ENCODE data around the gene FILIP1L. TPM values are rescaled to one million over a fixed set of nuclear protein-coding genes. Genes with fewer than 3 reads are reported as not detected.

FILIP1L gene
- total and polyA plus RNA-seq, 2 of the 8 experiments (the other 6 are each of a cell fraction or from before 2014, with no cell fraction given): 0.06 to 0.09 TPM

DNA sequence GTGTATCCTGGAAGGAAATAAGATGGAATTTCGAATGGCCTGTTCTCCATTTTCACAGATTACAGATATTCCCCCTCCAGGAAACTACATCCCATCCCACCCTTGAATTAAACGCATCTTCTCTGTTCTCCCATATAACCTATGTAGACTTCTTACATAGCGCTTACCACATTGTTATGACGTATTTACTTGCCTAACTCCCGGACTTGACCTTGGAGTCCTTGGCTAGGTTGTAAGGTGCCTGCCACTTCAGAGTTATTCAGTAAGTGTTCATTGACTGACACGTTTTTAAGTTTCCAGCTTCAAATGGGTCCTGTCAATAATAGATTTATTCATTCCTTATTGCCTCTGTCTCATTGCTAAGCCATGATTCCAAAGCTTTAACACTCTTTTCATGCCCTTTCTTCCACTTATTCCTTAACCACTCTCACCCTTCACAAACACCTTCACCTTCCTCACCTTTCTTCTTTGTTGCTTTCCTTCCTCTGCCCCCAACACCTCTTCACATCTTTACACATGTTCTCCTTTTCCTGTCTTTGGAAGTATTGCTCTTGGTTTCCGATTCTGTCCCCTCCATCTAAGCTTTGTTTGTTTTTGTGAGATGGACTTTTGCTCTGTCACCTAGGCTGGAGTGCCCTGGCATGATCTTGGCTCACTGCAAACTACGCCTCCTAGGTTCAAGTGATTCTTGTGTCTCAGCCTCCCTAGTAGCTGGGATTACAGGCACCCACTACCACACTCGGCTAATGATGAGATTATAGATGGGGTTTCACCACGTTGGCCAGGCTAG lies 158.3 kb downstream of the FILIP1L start:
- H3K18ac ChIP-seq (ENCODE audit: extremely low read depth, low read length): no peak overlapping the region
- no peak overlapping the region for H3K9ac ChIP-seq (replicated peaks in 1 of 4; ENCODE audit: extremely low read depth in 1 of 4, low read depth in 3 of 4, low read length in 3 of 4)
- H2BK12ac ChIP-seq (ENCODE audit: low read depth, low read length): no peak overlapping the region
- H3K14ac ChIP-seq (ENCODE audit: insufficient read length): no peak overlapping the region
- no peak overlapping the region for H3K4me2 ChIP-seq (ENCODE audit: insufficient read depth in 1 of 2, low read depth in 2 of 2, low read length in 2 of 2)
- no peak overlapping the region for H4K5ac ChIP-seq (ENCODE audit: insufficient read length, low read depth, low read length)
- H3K4me1 ChIP-seq (replicated peaks in 1 of 4; ENCODE audit: control insufficient read depth in 3 of 4, insufficient read depth in 4 of 4, low read length in 3 of 4): no peaks in the 10 kb centered on the region; a peak in 1 of 7 replicates
- ChIA-PET CTCF (ENCODE audit: partially characterized antibody) (interaction anchor here (1.2 to 1.5 kb wide), 2 partner anchors 16 to 24 kb away, joined by 3 to 4 read pairs; no protein-coding TSS in a partner anchor), POLR2A (ENCODE audit: partially characterized antibody) (no interaction called here)
- no peak overlapping the region for H2AFZ ChIP-seq (ENCODE audit: low read length)
- H3K36me3 ChIP-seq (ENCODE audit: control insufficient read depth in 2 of 4, insufficient read depth in 4 of 4, low read length in 3 of 4): no peaks in the 10 kb centered on the region
- no peak overlapping the region for H2BK20ac ChIP-seq (ENCODE audit: low read length)
- no peak overlapping the region for H4K91ac ChIP-seq (replicated peaks; ENCODE audit: insufficient read length, low read length)
- DNase-seq (ENCODE audit: low read depth in 1 of 2, low spot score in 2 of 2) (no peak), FAIRE-seq (no peak)
- H3K4me3 ChIP-seq (ENCODE audit: extremely low read depth in 1 of 4, insufficient read depth in 2 of 4, low read depth in 3 of 4, low read length in 4 of 4): no peak overlapping the region
- H2AK5ac ChIP-seq (ENCODE audit: low read depth, low read length): no peak overlapping the region
- no peak overlapping the region for H3K4ac ChIP-seq (replicated peaks; ENCODE audit: insufficient read length, low read depth, low read length)
- no peaks in the 10 kb centered on the region for H4K20me1 ChIP-seq (replicated peaks in 1 of 2; ENCODE audit: control insufficient read depth in 1 of 2, insufficient read depth in 2 of 2, low read length in 2 of 2)
- no peak overlapping the region for H2BK15ac ChIP-seq (ENCODE audit: low read length)
- H3K27me3 ChIP-seq (replicated peaks in 1 of 4; ENCODE audit: control insufficient read depth in 3 of 4, extremely low read depth in 1 of 4, insufficient read depth in 3 of 4, low read length in 3 of 4): no peaks in the 10 kb centered on the region
- no peak overlapping the region for H3K23ac ChIP-seq (ENCODE audit: insufficient read length)
- no peak overlapping the region for H2BK5ac ChIP-seq (ENCODE audit: low read depth, low read length)
- no peak overlapping the region for H3K56ac ChIP-seq (replicated peaks; ENCODE audit: insufficient read length, low read depth, low read length)
- H3K23me2 ChIP-seq (ENCODE audit: low read depth, low read length): no peaks in the 10 kb centered on the region
- no peak overlapping the region for H2BK120ac ChIP-seq (replicated peaks; ENCODE audit: low read depth, low read length)
- peaks cover 0 to 3% of the 10 kb centered on the region in 2 experiments; a peak in 1 of 4 replicates for H3K79me2 ChIP-seq (ENCODE audit: control insufficient read depth in 1 of 2, insufficient read depth in 2 of 2, low read length in 2 of 2)
- H3K27ac ChIP-seq (ENCODE audit: low read depth, low read length): no peak overlapping the region
- 87% methylated on average over 9 of the region's 10 CpGs; no CpG with 5 or more reads in 1 of the 2 experiments for WGBS, 2 experiments (ENCODE audit: extremely low coverage in 1 of 2, insufficient coverage in 1 of 2, insufficient read length in 1 of 2, insufficient replicate concordance in 2 of 2, low coverage in 1 of 2, low lambda C conversion rate in 2 of 2, missing lambda C conversion rate in 1 of 2)
- no peaks in the 10 kb centered on the region for H3K9me3 ChIP-seq (ENCODE audit: insufficient read depth in 2 of 2, low read depth in 1 of 2, low read length in 1 of 2)
- no peak overlapping the region for H4K8ac ChIP-seq (ENCODE audit: extremely low read depth, insufficient read depth, low read length)
- H3K79me1 ChIP-seq (ENCODE audit: low read depth, low read length): peaks cover 5% of the 10 kb centered on the region; the same call in 1 of the 2 replicates
- TF ChIP-seq SIX5 (IDR thresholded peaks at IDR 0.05; ENCODE audit: low read depth, low read length): no peak
- TF ChIP-seq, protein P1, sequence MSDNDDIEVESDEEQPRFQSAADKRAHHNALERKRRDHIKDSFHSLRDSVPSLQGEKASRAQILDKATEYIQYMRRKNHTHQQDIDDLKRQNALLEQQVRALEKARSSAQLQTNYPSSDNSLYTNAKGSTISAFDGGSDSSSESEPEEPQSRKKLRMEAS (IDR thresholded peaks at IDR 0.05): no peak
- no peak for TF ChIP-seq RBBP5 (IDR thresholded peaks at IDR 0.05; ENCODE audit: borderline replicate concordance, low read depth, low read length)
- TF ChIP-seq ATF3 (IDR thresholded peaks at IDR 0.05; ENCODE audit: insufficient read depth, low read depth, low read length): no peak
- no peak for TF ChIP-seq TEAD4 (IDR thresholded peaks at IDR 0.05; ENCODE audit: low read depth, low read length)
- no peak for TF ChIP-seq RNF2 (IDR thresholded peaks at IDR 0.05; ENCODE audit: borderline replicate concordance, low read depth, low read length, missing control alignments, poor library complexity, severe bottlenecking)
- no peak for TF ChIP-seq SP4 (IDR thresholded peaks at IDR 0.05; ENCODE audit: low read length)
- TF ChIP-seq GTF2F1 (IDR thresholded peaks at IDR 0.05; ENCODE audit: borderline replicate concordance, low read depth, low read length): no peak
- TF ChIP-seq NANOG (IDR thresholded peaks at IDR 0.05; ENCODE audit: insufficient read depth, low read depth, low read length, poor library complexity, severe bottlenecking): no peak
- TF ChIP-seq SP2 (IDR thresholded peaks at IDR 0.05; ENCODE audit: low read length): no peak
- no peak for TF ChIP-seq EP300 (IDR thresholded peaks at IDR 0.05; ENCODE audit: borderline replicate concordance in 1 of 2, low read depth in 2 of 2, low read length in 2 of 2)

Measured in H1 (cell line).